Measurements from ENCODE around the gene SETD2. TPM values are rescaled to one million over a fixed set of nuclear protein-coding genes. Genes with fewer than 3 reads are reported as not detected.
"Not testable (repeated sequence)": the region's sequence is repeated elsewhere in the genome, so short reads cannot be mapped to it uniquely, and the experiment has no call there.

SETD2 gene
- total and polyA plus RNA-seq, 2 donors (not counting 1 experiment from before 2014, with no cell fraction given), result 22.5 to 35.3 TPM

GRCh38 chr3:47079432-47079831 lies 84.5 kb downstream of the SETD2 start:
- no peaks in the 10 kb centered on the region for H4K20me1 ChIP-seq (ENCODE audit: control insufficient read depth, extremely low read depth, insufficient read depth, low read length)
- H3K36me3 ChIP-seq (ENCODE audit: control insufficient read depth, insufficient read depth, low read length), result peaks cover 4% of the 10 kb centered on the region
- no peak for TF ChIP-seq EZH2 (IDR thresholded peaks at IDR 0.05; ENCODE audit: low read length, missing control alignments)
- TF ChIP-seq, protein P1, sequence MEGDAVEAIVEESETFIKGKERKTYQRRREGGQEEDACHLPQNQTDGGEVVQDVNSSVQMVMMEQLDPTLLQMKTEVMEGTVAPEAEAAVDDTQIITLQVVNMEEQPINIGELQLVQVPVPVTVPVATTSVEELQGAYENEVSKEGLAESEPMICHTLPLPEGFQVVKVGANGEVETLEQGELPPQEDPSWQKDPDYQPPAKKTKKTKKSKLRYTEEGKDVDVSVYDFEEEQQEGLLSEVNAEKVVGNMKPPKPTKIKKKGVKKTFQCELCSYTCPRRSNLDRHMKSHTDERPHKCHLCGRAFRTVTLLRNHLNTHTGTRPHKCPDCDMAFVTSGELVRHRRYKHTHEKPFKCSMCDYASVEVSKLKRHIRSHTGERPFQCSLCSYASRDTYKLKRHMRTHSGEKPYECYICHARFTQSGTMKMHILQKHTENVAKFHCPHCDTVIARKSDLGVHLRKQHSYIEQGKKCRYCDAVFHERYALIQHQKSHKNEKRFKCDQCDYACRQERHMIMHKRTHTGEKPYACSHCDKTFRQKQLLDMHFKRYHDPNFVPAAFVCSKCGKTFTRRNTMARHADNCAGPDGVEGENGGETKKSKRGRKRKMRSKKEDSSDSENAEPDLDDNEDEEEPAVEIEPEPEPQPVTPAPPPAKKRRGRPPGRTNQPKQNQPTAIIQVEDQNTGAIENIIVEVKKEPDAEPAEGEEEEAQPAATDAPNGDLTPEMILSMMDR (conservative IDR thresholded peaks at IDR 0.05 in 1 of 2, IDR thresholded peaks at IDR 0.05 in 1 of 2; ENCODE audit: low read depth in 1 of 2, low read length in 2 of 2), result no peak

GRCh38 chr3:47073685-47074084 lies 90.2 kb downstream of the SETD2 start:
- Histone ChIP-seq H2AFZ (ENCODE audit: low read length) (no peak overlapping the region), H3K4me1 (ENCODE audit: control insufficient read depth, extremely low read depth, insufficient read depth, low read length) (no peaks in the 10 kb centered on the region), H3K4me2 (ENCODE audit: extremely low read depth, insufficient read depth, low read length) (no peak overlapping the region), H3K36me3 (ENCODE audit: control insufficient read depth, insufficient read depth, low read length) (peaks cover 3% of the 10 kb centered on the region), H3K27me3 (ENCODE audit: control insufficient read depth, insufficient read depth, low read length) (no peaks in the 10 kb centered on the region), H3K79me2 (ENCODE audit: control insufficient read depth, insufficient read depth, low read length) (peaks cover 7% of the 10 kb centered on the region), H3K4me3 (replicated peaks in 1 of 4; ENCODE audit: control extremely low read depth in 1 of 4, insufficient read depth in 1 of 4, low read depth in 3 of 4, low read length in 4 of 4) (no peak overlapping the region), H3K9me3 (ENCODE audit: control insufficient read depth, insufficient read depth, low read depth, low read length) (no peaks in the 10 kb centered on the region), H4K20me1 (ENCODE audit: control insufficient read depth, extremely low read depth, insufficient read depth, low read length) (no peaks in the 10 kb centered on the region), H3K27ac (ENCODE audit: insufficient read depth, low read length) (no peak overlapping the region), H3K9ac (ENCODE audit: insufficient read depth, low read length) (no peak overlapping the region)
- no peak for DNase-seq (ENCODE audit: low read depth in 2 of 2)
- TF ChIP-seq EZH2 (IDR thresholded peaks at IDR 0.05; ENCODE audit: low read length, missing control alignments), result no peak
- TF ChIP-seq, protein P1 (conservative IDR thresholded peaks at IDR 0.05 in 1 of 2, IDR thresholded peaks at IDR 0.05 in 1 of 2; ENCODE audit: low read depth in 1 of 2, low read length in 2 of 2), result no peak

More at GRCh38 chr3:47079432-47079831, 84.5 kb downstream of the SETD2 start:
- H3K4me1 ChIP-seq (ENCODE audit: control insufficient read depth, extremely low read depth, insufficient read depth, low read length), result peaks cover 5% of the 10 kb centered on the region
- no peak for DNase-seq (ENCODE audit: low read depth in 2 of 2)
- peaks cover 9% of the 10 kb centered on the region for H3K79me2 ChIP-seq (ENCODE audit: control insufficient read depth, insufficient read depth, low read length)
- H3K9me3 ChIP-seq (ENCODE audit: control insufficient read depth, insufficient read depth, low read depth, low read length), result no peaks in the 10 kb centered on the region
- no peak overlapping the region for H3K4me3 ChIP-seq (replicated peaks in 1 of 4; ENCODE audit: control extremely low read depth in 1 of 4, insufficient read depth in 1 of 4, low read depth in 3 of 4, low read length in 4 of 4)
- no peak overlapping the region for H3K27ac ChIP-seq (ENCODE audit: insufficient read depth, low read length)
- no peak overlapping the region for H3K9ac ChIP-seq (ENCODE audit: insufficient read depth, low read length)
- no peak overlapping the region for H2AFZ ChIP-seq (ENCODE audit: low read length)
- H3K4me2 ChIP-seq (ENCODE audit: extremely low read depth, insufficient read depth, low read length), result no peak overlapping the region
- H3K27me3 ChIP-seq (ENCODE audit: control insufficient read depth, insufficient read depth, low read length), result no peaks in the 10 kb centered on the region

- H4K20me1 ChIP-seq (ENCODE audit: control insufficient read depth, extremely low read depth, insufficient read depth, low read length), result no peaks in the 10 kb centered on the region
- no peaks in the 10 kb centered on the region for H3K9me3 ChIP-seq (ENCODE audit: control insufficient read depth, insufficient read depth, low read depth, low read length)
- H3K4me3 ChIP-seq (replicated peaks in 1 of 4; ENCODE audit: control extremely low read depth in 1 of 4, insufficient read depth in 1 of 4, low read depth in 3 of 4, low read length in 4 of 4), result no peak overlapping the region
- peaks cover 6% of the 10 kb centered on the region for H3K79me2 ChIP-seq (ENCODE audit: control insufficient read depth, insufficient read depth, low read length)
- H3K27me3 ChIP-seq (ENCODE audit: control insufficient read depth, insufficient read depth, low read length), result no peaks in the 10 kb centered on the region
- H3K27ac ChIP-seq (ENCODE audit: insufficient read depth, low read length), result no peak overlapping the region
- H2AFZ ChIP-seq (ENCODE audit: low read length), result no peak overlapping the region
- TF ChIP-seq, protein P1 (conservative IDR thresholded peaks at IDR 0.05 in 1 of 2, IDR thresholded peaks at IDR 0.05 in 1 of 2; ENCODE audit: low read depth in 1 of 2, low read length in 2 of 2), result no peak
- no peak for TF ChIP-seq EZH2 (IDR thresholded peaks at IDR 0.05; ENCODE audit: low read length, missing control alignments)
- H3K9ac ChIP-seq (ENCODE audit: insufficient read depth, low read length), result no peak overlapping the region
- peaks cover 2% of the 10 kb centered on the region for H3K36me3 ChIP-seq (ENCODE audit: control insufficient read depth, insufficient read depth, low read length)
- DNase-seq (ENCODE audit: low read depth in 2 of 2), result no peak
- no peaks in the 10 kb centered on the region for H3K4me1 ChIP-seq (ENCODE audit: control insufficient read depth, extremely low read depth, insufficient read depth, low read length)
- H3K4me2 ChIP-seq (ENCODE audit: extremely low read depth, insufficient read depth, low read length), result no peak overlapping the region
Measured at GRCh38 chr3:47070770-47071169, 93.1 kb downstream of the SETD2 start.

DNA sequence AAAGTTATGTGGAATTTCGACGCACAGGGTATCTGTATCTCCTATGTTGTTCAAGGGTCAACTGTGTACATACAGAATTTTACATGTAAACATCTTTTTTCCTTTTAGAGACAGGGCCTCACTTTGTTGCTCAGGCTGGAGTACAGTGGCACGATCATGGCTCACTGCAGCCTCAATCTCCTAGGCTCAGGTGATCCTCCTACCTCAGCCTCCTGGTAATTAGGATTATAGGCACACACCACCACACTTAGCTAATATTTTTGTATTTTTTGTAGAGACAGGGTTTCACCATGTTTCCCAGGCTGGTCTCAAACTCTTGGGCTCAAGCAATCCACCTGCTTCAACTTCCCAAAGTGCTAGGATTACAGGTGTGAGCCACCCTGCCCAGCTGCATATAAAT lies 97.7 kb downstream of the SETD2 start:
- H3K4me1 ChIP-seq (ENCODE audit: control insufficient read depth, extremely low read depth, insufficient read depth, low read length), result not testable (repeated sequence)

More for the DNA sequence above, 97.7 kb downstream of the SETD2 start:
- not testable (repeated sequence) for H3K27ac ChIP-seq (ENCODE audit: insufficient read depth, low read length); H3K4me2 ChIP-seq (ENCODE audit: extremely low read depth, insufficient read depth, low read length); H3K27me3 ChIP-seq (ENCODE audit: control insufficient read depth, insufficient read depth, low read length); H3K9ac ChIP-seq (ENCODE audit: insufficient read depth, low read length); H3K9me3 ChIP-seq (ENCODE audit: control insufficient read depth, insufficient read depth, low read depth, low read length); H2AFZ ChIP-seq (ENCODE audit: low read length); H3K79me2 ChIP-seq (ENCODE audit: control insufficient read depth, insufficient read depth, low read length); H3K36me3 ChIP-seq (ENCODE audit: control insufficient read depth, insufficient read depth, low read length); H3K4me3 ChIP-seq (replicated peaks in 1 of 4; ENCODE audit: control extremely low read depth in 1 of 4, insufficient read depth in 1 of 4, low read depth in 3 of 4, low read length in 4 of 4); DNase-seq (ENCODE audit: low read depth in 2 of 2); H4K20me1 ChIP-seq (ENCODE audit: control insufficient read depth, extremely low read depth, insufficient read depth, low read length)

Measured in fibroblast of lung (primary cell).